Measurements from ENCODE around the gene GRIFIN. TPM values are rescaled to one million over a fixed set of nuclear protein-coding genes. Genes with fewer than 3 reads are reported as not detected.

Gene GRIFIN
- total RNA-seq, 1 donor = not detected

DNA sequence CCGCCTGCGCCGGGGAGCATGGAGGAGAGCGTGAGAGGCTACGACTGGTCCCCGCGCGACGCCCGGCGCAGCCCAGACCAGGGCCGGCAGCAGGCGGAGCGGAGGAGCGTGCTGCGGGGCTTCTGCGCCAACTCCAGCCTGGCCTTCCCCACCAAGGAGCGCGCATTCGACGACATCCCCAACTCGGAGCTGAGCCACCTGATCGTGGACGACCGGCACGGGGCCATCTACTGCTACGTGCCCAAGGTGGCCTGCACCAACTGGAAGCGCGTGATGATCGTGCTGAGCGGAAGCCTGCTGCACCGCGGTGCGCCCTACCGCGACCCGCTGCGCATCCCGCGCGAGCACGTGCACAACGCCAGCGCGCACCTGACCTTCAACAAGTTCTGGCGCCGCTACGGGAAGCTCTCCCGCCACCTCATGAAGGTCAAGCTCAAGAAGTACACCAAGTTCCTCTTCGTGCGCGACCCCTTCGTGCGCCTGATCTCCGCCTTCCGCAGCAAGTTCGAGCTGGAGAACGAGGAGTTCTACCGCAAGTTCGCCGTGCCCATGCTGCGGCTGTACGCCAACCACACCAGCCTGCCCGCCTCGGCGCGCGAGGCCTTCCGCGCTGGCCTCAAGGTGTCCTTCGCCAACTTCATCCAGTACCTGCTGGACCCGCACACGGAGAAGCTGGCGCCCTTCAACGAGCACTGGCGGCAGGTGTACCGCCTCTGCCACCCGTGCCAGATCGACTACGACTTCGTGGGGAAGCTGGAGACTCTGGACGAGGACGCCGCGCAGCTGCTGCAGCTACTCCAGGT, 43.1 kb downstream of the GRIFIN start:
- Histone ChIP-seq H3K79me2 (ENCODE audit: insufficient read depth, low read length) (peaks cover 3% of the 10 kb centered on the region), H3K27me3 (ENCODE audit: insufficient read depth, low read length) (no peaks in the 10 kb centered on the region), H2AFZ (ENCODE audit: low read length) (no peak overlapping the region), H3K4me1 (ENCODE audit: insufficient read depth, low read length) (no peaks in the 10 kb centered on the region), H4K20me1 (ENCODE audit: insufficient read depth, low read length) (peaks cover 12% of the 10 kb centered on the region), H3K4me3 (ENCODE audit: insufficient read depth, low read length) (no peak overlapping the region), H3K9me3 (ENCODE audit: low read depth, low read length) (peaks cover 2% of the 10 kb centered on the region), H3K27ac (ENCODE audit: low read depth, low read length) (no peak overlapping the region), H3K4me2 (ENCODE audit: insufficient read depth, low read length) (no peak overlapping the region), H3K36me3 (ENCODE audit: insufficient read depth, low read length) (no peaks in the 10 kb centered on the region)
- DNase-seq (ENCODE audit: insufficient read length, low spot score, missing footprints) = peak; percentile 17
- TF ChIP-seq, protein P1, sequence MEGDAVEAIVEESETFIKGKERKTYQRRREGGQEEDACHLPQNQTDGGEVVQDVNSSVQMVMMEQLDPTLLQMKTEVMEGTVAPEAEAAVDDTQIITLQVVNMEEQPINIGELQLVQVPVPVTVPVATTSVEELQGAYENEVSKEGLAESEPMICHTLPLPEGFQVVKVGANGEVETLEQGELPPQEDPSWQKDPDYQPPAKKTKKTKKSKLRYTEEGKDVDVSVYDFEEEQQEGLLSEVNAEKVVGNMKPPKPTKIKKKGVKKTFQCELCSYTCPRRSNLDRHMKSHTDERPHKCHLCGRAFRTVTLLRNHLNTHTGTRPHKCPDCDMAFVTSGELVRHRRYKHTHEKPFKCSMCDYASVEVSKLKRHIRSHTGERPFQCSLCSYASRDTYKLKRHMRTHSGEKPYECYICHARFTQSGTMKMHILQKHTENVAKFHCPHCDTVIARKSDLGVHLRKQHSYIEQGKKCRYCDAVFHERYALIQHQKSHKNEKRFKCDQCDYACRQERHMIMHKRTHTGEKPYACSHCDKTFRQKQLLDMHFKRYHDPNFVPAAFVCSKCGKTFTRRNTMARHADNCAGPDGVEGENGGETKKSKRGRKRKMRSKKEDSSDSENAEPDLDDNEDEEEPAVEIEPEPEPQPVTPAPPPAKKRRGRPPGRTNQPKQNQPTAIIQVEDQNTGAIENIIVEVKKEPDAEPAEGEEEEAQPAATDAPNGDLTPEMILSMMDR (IDR thresholded peaks at IDR 0.05; ENCODE audit: extremely low read depth, low read depth, low read length) = no peak

DNA sequence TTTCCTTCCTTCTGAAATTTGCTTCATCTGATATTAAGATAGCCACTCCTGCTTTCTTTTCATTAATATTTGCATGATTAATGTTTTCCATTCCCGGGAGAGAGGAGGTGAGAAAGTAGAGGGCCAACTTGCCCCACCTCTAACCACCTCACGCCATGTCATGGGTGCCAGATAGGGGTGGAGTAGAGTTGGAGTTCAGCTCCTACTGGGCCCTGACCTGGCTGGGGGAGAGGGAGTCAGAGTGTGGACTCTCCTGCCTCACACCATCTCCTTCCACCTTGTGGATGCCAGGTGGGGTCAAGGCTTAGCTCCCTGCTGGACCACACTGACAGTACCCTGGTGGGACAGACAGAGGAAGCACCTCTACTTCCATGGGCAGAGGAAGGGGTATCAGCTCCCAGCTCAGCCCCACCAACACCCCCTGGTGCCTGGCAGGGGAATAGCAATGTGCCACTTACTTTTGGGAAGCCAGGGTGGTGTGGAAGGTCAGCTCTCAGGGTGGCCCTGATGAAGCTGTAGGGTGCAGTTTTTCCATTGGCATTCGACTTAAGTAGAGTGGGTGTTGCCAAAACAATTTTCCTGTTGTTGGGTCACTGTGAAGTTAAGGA, 44.8 kb downstream of the GRIFIN start:
- peaks cover 3% of the 10 kb centered on the region for H3K79me2 ChIP-seq (ENCODE audit: insufficient read depth, low read length)
- H3K27ac ChIP-seq (ENCODE audit: low read depth, low read length) = no peak overlapping the region
- no peaks in the 10 kb centered on the region for H3K4me1 ChIP-seq (ENCODE audit: insufficient read depth, low read length)
- DNase-seq (ENCODE audit: insufficient read length, low spot score, missing footprints) = peak; percentile 76
- H3K4me3 ChIP-seq (ENCODE audit: insufficient read depth, low read length) = no peak overlapping the region
- peaks cover 2% of the 10 kb centered on the region for H3K9me3 ChIP-seq (ENCODE audit: low read depth, low read length)
- H3K4me2 ChIP-seq (ENCODE audit: insufficient read depth, low read length) = no peak overlapping the region
- H3K36me3 ChIP-seq (ENCODE audit: insufficient read depth, low read length) = no peaks in the 10 kb centered on the region
- H3K27me3 ChIP-seq (ENCODE audit: insufficient read depth, low read length) = no peaks in the 10 kb centered on the region
- H2AFZ ChIP-seq (ENCODE audit: low read length) = no peak overlapping the region
- peaks cover 12% of the 10 kb centered on the region for H4K20me1 ChIP-seq (ENCODE audit: insufficient read depth, low read length)
- TF ChIP-seq, protein P1 (IDR thresholded peaks at IDR 0.05; ENCODE audit: extremely low read depth, low read depth, low read length) = peak; percentile 62

DNA sequence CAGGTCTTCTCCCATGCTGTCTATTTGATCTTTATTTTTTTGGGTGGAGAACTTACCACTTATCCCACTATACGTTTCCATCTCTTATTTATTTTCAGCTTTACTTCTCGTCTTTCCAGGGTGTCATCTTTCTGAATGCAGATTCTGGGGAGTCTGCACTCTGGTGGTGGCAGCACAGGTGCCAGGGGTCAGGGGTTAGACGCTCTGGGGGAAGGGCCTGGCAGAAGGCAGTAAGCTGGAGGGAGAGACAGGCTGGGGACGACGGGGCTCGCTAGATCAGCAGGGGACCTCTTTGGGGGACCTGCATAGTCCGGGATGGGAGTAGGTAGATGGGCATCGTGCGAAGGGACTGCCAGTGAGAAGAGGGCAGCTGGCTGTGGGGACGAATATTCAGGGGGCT, 50.4 kb downstream of the GRIFIN start:
- H3K79me2 ChIP-seq (ENCODE audit: insufficient read depth, low read length) = no peaks in the 10 kb centered on the region
- H2AFZ ChIP-seq (ENCODE audit: low read length) = no peak overlapping the region
- no peaks in the 10 kb centered on the region for H3K27me3 ChIP-seq (ENCODE audit: insufficient read depth, low read length)
- H3K4me1 ChIP-seq (ENCODE audit: insufficient read depth, low read length) = no peaks in the 10 kb centered on the region
- H3K4me3 ChIP-seq (ENCODE audit: insufficient read depth, low read length) = no peak overlapping the region
- H3K36me3 ChIP-seq (ENCODE audit: insufficient read depth, low read length) = no peaks in the 10 kb centered on the region
- TF ChIP-seq, protein P1 (IDR thresholded peaks at IDR 0.05; ENCODE audit: extremely low read depth, low read depth, low read length) = no peak
- DNase-seq (ENCODE audit: insufficient read length, low spot score, missing footprints) = peak; percentile 9
- no peak overlapping the region for H3K4me2 ChIP-seq (ENCODE audit: insufficient read depth, low read length)
- no peaks in the 10 kb centered on the region for H3K9me3 ChIP-seq (ENCODE audit: low read depth, low read length)
- H3K27ac ChIP-seq (ENCODE audit: low read depth, low read length) = no peak overlapping the region
- H4K20me1 ChIP-seq (ENCODE audit: insufficient read depth, low read length) = peaks cover 14% of the 10 kb centered on the region

Other genes with a start within 250 kb of the GRIFIN start
- gene MAD1L1, start 243.5 kb downstream of the GRIFIN start, total RNA-seq = 66.2 and 72.2 TPM in 2 replicates
- 21.4 and 21.5 TPM in 2 replicates for gene MRM2, start 234.2 kb downstream of the GRIFIN start, total RNA-seq
- gene NUDT1, start 234.2 kb downstream of the GRIFIN start, total RNA-seq = 18.5 and 21.8 TPM in 2 replicates
- 16.3 and 25.0 TPM in 2 replicates for gene SNX8, start 162.0 kb downstream of the GRIFIN start, total RNA-seq
- 151 and 176 TPM in 2 replicates for gene EIF3B, start 121.6 kb downstream of the GRIFIN start, total RNA-seq
- gene CHST12, start 72.8 kb downstream of the GRIFIN start, total RNA-seq = 3.8 and 4.0 TPM in 2 replicates
- 16.2 and 21.0 TPM in 2 replicates for gene LFNG, start 43.4 kb upstream of the GRIFIN start, total RNA-seq
- gene BRAT1, start 79.1 kb upstream of the GRIFIN start, total RNA-seq = 23.9 and 28.2 TPM in 2 replicates
- gene IQCE, start 82.6 kb upstream of the GRIFIN start, total RNA-seq = 15.3 and 18.8 TPM in 2 replicates
- gene TTYH3, start 155.6 kb upstream of the GRIFIN start, total RNA-seq = 28.3 and 29.0 TPM in 2 replicates
- gene AMZ1, start 211.8 kb upstream of the GRIFIN start, total RNA-seq = 2.1 and 2.5 TPM in 2 replicates